H1 (cell line): ENCODE results near the gene SLC66A2. TPM values are rescaled to one million over a fixed set of nuclear protein-coding genes. Genes with fewer than 3 reads are reported as not detected.

Source experiments
- CTCF ChIA-PET: fragments of 300-600 bp; sonication (Branson Sonifier 250); formaldehyde crosslinking; loops from one replicate; lab custom pipeline; 2021; ENCODE audit not compliant: partially characterized antibody; lab: Charles Lee
- POLR2A ChIA-PET: fragments of 300-600 bp; sonication (Branson Sonifier 250); formaldehyde crosslinking; loops from one replicate; lab custom pipeline; 2021; ENCODE audit warnings: inconsistent platforms; ENCODE audit not compliant: partially characterized antibody; lab: Charles Lee
- DNase-seq, 2 experiments: peaks; one replicate each; pipeline versions ENCODE4 v3.0.0 to v3.0.0-alpha.2; 2010 to 2022; ENCODE audit warnings: low spot score in 2 of 2, low read depth in 1 of 2, mixed read lengths in 1 of 2
- FAIRE-seq: peaks from 2 replicates; lab custom pipeline; 2011; peaks lifted over from hg19 to GRCh38; lab: Jason Lieb, UNC
- H2AFZ ChIP-seq: 2 replicates; pipeline ENCODE4 v1.8.1; 2012; ENCODE audit warnings: low read length, inconsistent platforms
- H2AK5ac ChIP-seq: 2 replicates; pipeline ENCODE4 v1.6.1; 2013; ENCODE audit warnings: low read depth, low read length
- H2BK120ac ChIP-seq: replicated peaks from 2 replicates; pipeline ENCODE3; 2013; ENCODE audit warnings: low read depth, low read length, inconsistent platforms
- H2BK12ac ChIP-seq: 2 replicates; pipeline ENCODE4 v1.6.1; 2013; ENCODE audit warnings: low read depth, low read length
- H2BK15ac ChIP-seq: 2 replicates; pipeline ENCODE4 v1.6.1; 2013; ENCODE audit warnings: low read length
- H2BK20ac ChIP-seq: 2 replicates; pipeline ENCODE4 v1.6.1; 2013; ENCODE audit warnings: low read length
- H2BK5ac ChIP-seq: 2 replicates; pipeline ENCODE4 v1.6.1; 2013; ENCODE audit warnings: low read depth, low read length
- H3K14ac ChIP-seq: 2 replicates; pipeline ENCODE4 v1.6.1; 2013; ENCODE audit warnings: inconsistent platforms; ENCODE audit not compliant: insufficient read length
- H3K18ac ChIP-seq: 2 replicates; pipeline ENCODE4 v1.6.1; 2013; ENCODE audit warnings: low read length; ENCODE audit errors: extremely low read depth
- H3K23ac ChIP-seq: 2 replicates; pipeline ENCODE4 v1.6.1; 2013; ENCODE audit warnings: inconsistent platforms; ENCODE audit not compliant: insufficient read length
- H3K23me2 ChIP-seq: 2 replicates; pipeline ENCODE4 v1.6.1; 2013; ENCODE audit warnings: low read depth, low read length
- H3K27ac ChIP-seq: 2 replicates; pipeline ENCODE4 v1.6.1; 2011; ENCODE audit warnings: low read depth, low read length, inconsistent platforms
- H3K27me3 ChIP-seq, 4 experiments: replicated peaks in 1 of 4; 1 replicate in 1 of 4; 2 replicates in 3 of 4; pipeline versions ENCODE4 v1.6.1 to v1.8.1; 2011 to 2013; ENCODE audit warnings: low read length in 3 of 4, mild to moderate bottlenecking in 3 of 4, inconsistent platforms in 2 of 4, mixed read lengths in 2 of 4, moderate library complexity in 1 of 4; ENCODE audit not compliant: control insufficient read depth in 3 of 4, insufficient read depth in 3 of 4; ENCODE audit errors: extremely low read depth in 1 of 4
- H3K36me3 ChIP-seq, 4 experiments: 2 replicates each; pipeline versions ENCODE4 v1.6.1 to v1.8.1; 2011 to 2013; ENCODE audit warnings: mild to moderate bottlenecking in 4 of 4, low read length in 3 of 4, moderate library complexity in 2 of 4, control low read depth in 1 of 4, inconsistent platforms in 1 of 4; ENCODE audit not compliant: insufficient read depth in 4 of 4, control insufficient read depth in 2 of 4
- H3K4ac ChIP-seq: replicated peaks from 2 replicates; pipeline ENCODE3; 2013; ENCODE audit warnings: low read length, low read depth, mixed read lengths, inconsistent platforms; ENCODE audit not compliant: insufficient read length
- H3K4me1 ChIP-seq, 4 experiments: replicated peaks in 1 of 4; 1 replicate in 1 of 4; 2 replicates in 3 of 4; pipeline versions ENCODE4 v1.6.1 to v1.8.1; 2011 to 2013; ENCODE audit warnings: low read length in 3 of 4, inconsistent platforms in 2 of 4, mixed read lengths in 1 of 4; ENCODE audit not compliant: insufficient read depth in 4 of 4, control insufficient read depth in 3 of 4
- H3K4me2 ChIP-seq, 2 experiments: 2 replicates each; pipeline versions ENCODE4 v1.6.1 to v1.8.1; 2011 to 2013; ENCODE audit warnings: low read depth in 2 of 2, low read length in 2 of 2, control low read depth in 1 of 2, inconsistent platforms in 1 of 2, mild to moderate bottlenecking in 1 of 2; ENCODE audit not compliant: insufficient read depth in 1 of 2
- H3K4me3 ChIP-seq, 4 experiments: fragments of 200-600, 300-600 bp in 1 of 4; sonication (generic), shearing (Covaris generic), sonication (Bioruptor Twin) in 1 of 4; 2 replicates each; pipeline versions ENCODE4 v1.5.1 to v1.8.1; 2011 to 2016; ENCODE audit warnings: low read length in 4 of 4, low read depth in 3 of 4, control low read depth in 2 of 4, inconsistent platforms in 2 of 4, mild to moderate bottlenecking in 2 of 4, mixed read lengths in 1 of 4, moderate library complexity in 1 of 4; ENCODE audit not compliant: insufficient read depth in 2 of 4; ENCODE audit errors: extremely low read depth in 1 of 4
- H3K56ac ChIP-seq: replicated peaks from 2 replicates; pipeline ENCODE3; 2013; ENCODE audit warnings: low read depth, mild to moderate bottlenecking, mixed read lengths, low read length, inconsistent platforms; ENCODE audit not compliant: insufficient read length
- H3K79me1 ChIP-seq: 2 replicates; pipeline ENCODE4 v1.6.1; 2013; ENCODE audit warnings: low read depth, low read length, control low read depth
- H3K79me2 ChIP-seq, 2 experiments: 2 replicates each; pipeline versions ENCODE4 v1.6.1 to v1.8.1; 2012 to 2013; ENCODE audit warnings: low read length in 2 of 2, mild to moderate bottlenecking in 2 of 2, inconsistent platforms in 1 of 2; ENCODE audit not compliant: insufficient read depth in 2 of 2, control insufficient read depth in 1 of 2
- H3K9ac ChIP-seq, 4 experiments: replicated peaks in 1 of 4; 1 replicate in 1 of 4; 2 replicates in 3 of 4; pipeline versions ENCODE4 v1.6.1 to v1.8.1; 2011 to 2013; ENCODE audit warnings: low read depth in 3 of 4, low read length in 3 of 4, control low read depth in 2 of 4, mild to moderate bottlenecking in 2 of 4, moderate library complexity in 2 of 4, inconsistent platforms in 1 of 4; ENCODE audit errors: extremely low read depth in 1 of 4
- H3K9me3 ChIP-seq, 2 experiments: 2 replicates each; pipeline versions ENCODE4 v1.6.1 to v1.8.1; 2012 to 2013; ENCODE audit warnings: mild to moderate bottlenecking in 2 of 2, moderate library complexity in 2 of 2, control low read depth in 1 of 2, inconsistent platforms in 1 of 2, low read depth in 1 of 2, low read length in 1 of 2, mixed read lengths in 1 of 2; ENCODE audit not compliant: insufficient read depth in 2 of 2
- H4K20me1 ChIP-seq, 2 experiments: replicated peaks in 1 of 2; 2 replicates each; pipeline versions ENCODE3 to v1.8.1; 2011 to 2013; ENCODE audit warnings: inconsistent platforms in 2 of 2, low read length in 2 of 2, mild to moderate bottlenecking in 1 of 2; ENCODE audit not compliant: insufficient read depth in 2 of 2, control insufficient read depth in 1 of 2
- H4K5ac ChIP-seq: 2 replicates; pipeline ENCODE4 v1.6.1; 2013; ENCODE audit warnings: low read length, low read depth, mixed read lengths, inconsistent platforms; ENCODE audit not compliant: insufficient read length
- H4K8ac ChIP-seq: 2 replicates; pipeline ENCODE4 v1.8.0; 2013; ENCODE audit warnings: mild to moderate bottlenecking, moderate library complexity, low read length, inconsistent platforms; ENCODE audit not compliant: insufficient read depth; ENCODE audit errors: extremely low read depth
- H4K91ac ChIP-seq: replicated peaks from 2 replicates; pipeline ENCODE3; 2013; ENCODE audit warnings: low read length, mixed read lengths, inconsistent platforms; ENCODE audit not compliant: insufficient read length
- CHD1 ChIP-seq: IDR thresholded peaks from 2 replicates; pipeline ENCODE4 v1.6.1; 2012; ENCODE audit warnings: low read depth, low read length, improper control_type of control experiment
- GABPA ChIP-seq: IDR thresholded peaks from 2 replicates; pipeline ENCODE4 v1.6.1; 2011; ENCODE audit warnings: mild to moderate bottlenecking, low read length, moderate library complexity, borderline replicate concordance; ENCODE audit not compliant: insufficient read depth
- JUN ChIP-seq: IDR thresholded peaks from 2 replicates; pipeline ENCODE4 v1.6.1; 2011; ENCODE audit warnings: low read depth, mild to moderate bottlenecking, improper control_type of control experiment, low read length
- JUND ChIP-seq: IDR thresholded peaks from 2 replicates; pipeline ENCODE4 v1.6.1; 2011; ENCODE audit warnings: mild to moderate bottlenecking, improper control_type of control experiment, low read length
- KDM5A ChIP-seq: fragments of 200-600 bp; IDR thresholded peaks from 2 replicates; pipeline ENCODE4 v1.7.1; 2012; ENCODE audit warnings: mild to moderate bottlenecking, low read length, inconsistent platforms, mixed read lengths
- MAFK ChIP-seq: IDR thresholded peaks from 2 replicates; pipeline ENCODE4 v1.6.1; 2012; ENCODE audit warnings: low read depth, mild to moderate bottlenecking, improper control_type of control experiment, low read length
- PHF8 ChIP-seq: fragments of 200-600 bp; sonication (generic); conservative IDR thresholded peaks from 2 replicates; pipeline ENCODE4 v1.7.1; 2012; ENCODE audit warnings: low read depth, mild to moderate bottlenecking, inconsistent platforms, low read length, moderate library complexity
- POLR2A ChIP-seq, 2 experiments: IDR thresholded peaks; 1 replicate in 1 of 2; 2 replicates in 1 of 2; pipeline ENCODE4 v1.6.1; 2011; ENCODE audit warnings: low read depth in 2 of 2, low read length in 2 of 2, mild to moderate bottlenecking in 2 of 2; ENCODE audit errors: control extremely low read depth in 1 of 2
- RXRA ChIP-seq: IDR thresholded peaks from 2 replicates; pipeline ENCODE4 v1.6.1; 2011; ENCODE audit warnings: low read depth, mild to moderate bottlenecking, low read length, moderate library complexity; ENCODE audit not compliant: insufficient read depth
- TAF1 ChIP-seq: IDR thresholded peaks from 2 replicates; pipeline ENCODE4 v1.6.1; 2011; ENCODE audit warnings: mild to moderate bottlenecking, low read depth, low read length
- WGBS, 2 experiments: shearing (Covaris generic) in 1 of 2; methylation state at CpG; one replicate each; pipeline versions ENCODE4 v1.1.6 to v1.1.7; 2013 to 2015; ENCODE audit warnings: low lambda C conversion rate in 2 of 2, mixed read lengths in 2 of 2, inconsistent platforms in 1 of 2, low coverage in 1 of 2, missing lambda C conversion rate in 1 of 2; ENCODE audit not compliant: insufficient replicate concordance in 2 of 2, insufficient coverage in 1 of 2, insufficient read length in 1 of 2; ENCODE audit errors: extremely low coverage in 1 of 2, missing lambda C conversion rate in 1 of 2; 5-methylcytosine and 5-hydroxymethylcytosine counted together
- polyA plus RNA-seq, 7 experiments: library from polyadenylated mRNA; depleted of rRNA in 3 of 7; stranded (reverse) in 5 of 7; unstranded in 2 of 7; fragments of >200 nt in 5 of 7; fragments of 200-250 nt in 2 of 7; gene quantifications; 1 replicate in 5 of 7; 2 replicates in 1 of 7; 4 replicates in 1 of 7; pipeline versions ENCODE4 v1.2.1 to v1.2.3, GENCODE V29; 2011 to 2013; ENCODE audit warnings: missing spikeins in 2 of 7, mixed read lengths in 2 of 7
- total RNA-seq: library from RNA; stranded (reverse); fragmentation: NEBNext Ultra II Directional; extraction: Animal tissue kit (Norgen Biotek cat#: 25700); gene quantifications from 2 replicates; pipeline ENCODE4 v1.2.1, GENCODE V29; 2021

SLC66A2 gene
- total and polyA plus RNA-seq, 2 of the 8 experiments (the other 6 are each of a cell fraction or from before 2014, with no cell fraction given) = 15.0 to 18.9 TPM

GRCh38 chr18:79906706-79907105 lies 44.7 kb downstream of the SLC66A2 start:
- no peak overlapping the region for H3K4me3 ChIP-seq
- TF ChIP-seq JUN = no peak
- no peak for TF ChIP-seq POLR2A (IDR thresholded peaks at IDR 0.05; ENCODE audit: control extremely low read depth in 1 of 2, low read depth in 2 of 2, low read length in 2 of 2)
- no peak for TF ChIP-seq GABPA
- TF ChIP-seq PHF8 = no peak
- TF ChIP-seq MAFK = no peak
- TF ChIP-seq KDM5A = no peak
- no peak for TF ChIP-seq CHD1
- no peak for TF ChIP-seq JUND
- TF ChIP-seq TAF1 = no peak
- no peak for TF ChIP-seq RXRA
- TF ChIP-seq, all 59 proteins: peak for 0
- Histone ChIP-seq H3K79me2 (no peaks in the 10 kb centered on the region), H2BK5ac (no peak overlapping the region), H3K27me3 (no peaks in the 10 kb centered on the region), H2BK20ac (no peak overlapping the region), H3K14ac (no peak overlapping the region), H3K23me2 (peaks cover 7% of the 10 kb centered on the region; the same call in 1 of the 2 replicates), H3K79me1 (0 out of 2 replicates have a peak, but pooled peaks cover 4% of the 10 kb centered on the region), H3K56ac (no peak overlapping the region), H3K23ac (no peak overlapping the region), H2AFZ (no peak overlapping the region), H4K91ac (no peak overlapping the region), H4K5ac (no peak overlapping the region), H3K9ac (no peak overlapping the region), H3K4me1 (peaks cover 0 to 4% (median 3%) of the 10 kb centered on the region in 4 experiments; a peak in 4 of 7 replicates), H3K18ac (no peak overlapping the region), H3K36me3 (peaks cover 0 to 15% (median 0%) of the 10 kb centered on the region in 4 experiments; a peak in 3 of 8 replicates), H2BK120ac (no peak overlapping the region), H3K4me2 (no peak overlapping the region), H2AK5ac (no peak overlapping the region), H4K8ac (no peak overlapping the region), H3K9me3 (peaks cover 0 to 24% of the 10 kb centered on the region in 2 experiments; a peak in 2 of 4 replicates), H2BK12ac (no peak overlapping the region), H3K4ac (no peak overlapping the region), H4K20me1 (peaks cover 2 to 4% of the 10 kb centered on the region in 2 experiments), H2BK15ac (no peak overlapping the region), H3K27ac (no peak overlapping the region)
- DNase-seq = no peak
- ChIA-PET POLR2A (no interaction called here), CTCF (interaction anchor here (0.9 to 1.1 kb wide), 2 partner anchors 18 to 38 kb away, joined by 3 read pairs; no protein-coding TSS in a partner anchor)
- WGBS, 2 experiments = 87% methylated on average over 2 of the region's 2 CpGs; no CpG with 5 or more reads in 1 of the 2 experiments
- no peak for FAIRE-seq
